ENCODE results near the gene XRCC2. TPM values are rescaled to one million over a fixed set of nuclear protein-coding genes. Genes with fewer than 3 reads are reported as not detected.

Gene XRCC2
- total and polyA plus RNA-seq, 10 donors: 0.22 to 5.0 (median 1.0) TPM

GRCh38 chr7:152673897-152674296 lies 2.0 kb downstream of the XRCC2 start:
- intact Hi-C loops (cut with DNase I; ENCODE audit: low total_unique reads): loop anchor here (10.0 kb wide), 1 partner anchor 209 kb away; no protein-coding TSS in a partner anchor
- Histone ChIP-seq H3K4me3 (no peak overlapping the region), H3K36me3 (no peaks in the 10 kb centered on the region), H3K27me3 (replicated peaks in 1 of 7) (no peaks in the 10 kb centered on the region), H3K27ac (no peak overlapping the region), H3K9me3 (no peaks in the 10 kb centered on the region), H3K4me1 (peaks cover 6 to 19% (median 11%) of the 10 kb centered on the region in 6 donors)
- WGBS, 5 donors: 96 to 100% (median 97%) methylated on average over 2 of the region's 2 CpGs
- no peak for TF ChIP-seq POLR2AphosphoS5 (IDR thresholded peaks at IDR 0.05)
- TF ChIP-seq CTCF (IDR thresholded peaks at IDR 0.05 in 8 of 11, conservative IDR thresholded peaks at IDR 0.05 in 3 of 11): no peak
- no peak for TF ChIP-seq POLR2A (IDR thresholded peaks at IDR 0.05)
- DNase-seq: no peak

GRCh38 chr7:152672626-152673025 lies 3.3 kb downstream of the XRCC2 start:
- intact Hi-C loops (cut with DNase I; ENCODE audit: low total_unique reads): loop anchor here (10.0 kb wide), 1 partner anchor 208 kb away; no protein-coding TSS in a partner anchor
- Histone ChIP-seq H3K4me3 (no peak overlapping the region), H3K27ac (no peak overlapping the region), H3K4me1 (peaks cover 6 to 19% (median 11%) of the 10 kb centered on the region in 6 donors), H3K36me3 (no peaks in the 10 kb centered on the region), H3K9me3 (no peaks in the 10 kb centered on the region), H3K27me3 (replicated peaks in 1 of 7) (no peaks in the 10 kb centered on the region)
- WGBS, 5 donors: 89 to 97% (median 96%) methylated on average over 1 of the region's 1 CpG
- TF ChIP-seq POLR2AphosphoS5 (IDR thresholded peaks at IDR 0.05) (no peak), POLR2A (IDR thresholded peaks at IDR 0.05) (no peak), CTCF (IDR thresholded peaks at IDR 0.05 in 8 of 11, conservative IDR thresholded peaks at IDR 0.05 in 3 of 11) (no peak)
- no peak for DNase-seq

- Histone ChIP-seq H3K36me3 (no peaks in the 10 kb centered on the region), H3K9me3 (no peaks in the 10 kb centered on the region), H3K27me3 (replicated peaks in 1 of 7) (no peaks in the 10 kb centered on the region), H3K4me3 (no peak overlapping the region), H3K27ac (no peak overlapping the region), H3K4me1 (peaks cover 0 to 1% (median under 1%) of the 10 kb centered on the region in 6 donors)
- intact Hi-C loops (cut with DNase I; ENCODE audit: low total_unique reads): loop anchor here (10.0 kb wide), 1 partner anchor 205 kb away; no protein-coding TSS in a partner anchor
- TF ChIP-seq CTCF (IDR thresholded peaks at IDR 0.05 in 8 of 11, conservative IDR thresholded peaks at IDR 0.05 in 3 of 11) (no peak), POLR2AphosphoS5 (IDR thresholded peaks at IDR 0.05) (no peak), POLR2A (IDR thresholded peaks at IDR 0.05) (no peak)
- 92 to 98% (median 94%) methylated on average over 4 of the region's 4 CpGs for WGBS, 5 donors
- DNase-seq: no peak
Measured at GRCh38 chr7:152669758-152670157, 6.2 kb downstream of the XRCC2 start.

GRCh38 chr7:152668975-152669374 lies 7.0 kb downstream of the XRCC2 start:
- TF ChIP-seq POLR2A (IDR thresholded peaks at IDR 0.05): no peak
- TF ChIP-seq CTCF (IDR thresholded peaks at IDR 0.05 in 8 of 11, conservative IDR thresholded peaks at IDR 0.05 in 3 of 11): no peak
- TF ChIP-seq POLR2AphosphoS5 (IDR thresholded peaks at IDR 0.05): no peak
- no peaks in the 10 kb centered on the region for H3K36me3 ChIP-seq
- WGBS, 5 donors: 89 to 100% (median 98%) methylated on average over 1 of the region's 1 CpG

More at GRCh38 chr7:152668975-152669374, 7.0 kb downstream of the XRCC2 start:
- Histone ChIP-seq H3K9me3 (no peaks in the 10 kb centered on the region), H3K27me3 (replicated peaks in 1 of 7) (no peaks in the 10 kb centered on the region), H3K4me3 (no peak overlapping the region), H3K4me1 (no peaks in the 10 kb centered on the region), H3K27ac (no peak overlapping the region)
- no peak for DNase-seq
- intact Hi-C loops (cut with DNase I; ENCODE audit: low total_unique reads): no loop called here
